Neuronal stem cell (in vitro differentiated cells): ENCODE measurements around the gene C4orf17.

ENCODE experiments used
- DNase-seq: peaks from one replicate; pipeline ENCODE4 v3.0.0-alpha.2; 2013; ENCODE audit warnings: low spot score
- H2AFZ ChIP-seq: one replicate; pipeline ENCODE4 v1.6.1; 2013; ENCODE audit warnings: mild to moderate bottlenecking, low read length, inconsistent platforms
- H2AK5ac ChIP-seq: 2 replicates; pipeline ENCODE4 v1.6.1; 2013; ENCODE audit warnings: low read depth, mild to moderate bottlenecking, inconsistent platforms, low read length, moderate library complexity, mixed read lengths
- H2BK120ac ChIP-seq: 2 replicates; pipeline ENCODE4 v1.6.1; 2013; ENCODE audit warnings: low read depth, mild to moderate bottlenecking, inconsistent platforms, low read length, moderate library complexity, mixed read lengths
- H2BK12ac ChIP-seq: one replicate; pipeline ENCODE4 v1.6.1; 2013; ENCODE audit warnings: low read length, inconsistent platforms
- H2BK15ac ChIP-seq: 2 replicates; pipeline ENCODE4 v1.6.1; 2013; ENCODE audit warnings: mild to moderate bottlenecking, low read length, inconsistent platforms, mixed read lengths
- H2BK5ac ChIP-seq: one replicate; pipeline ENCODE4 v1.6.1; 2013; ENCODE audit warnings: inconsistent platforms, mild to moderate bottlenecking, low read length, moderate library complexity
- H3K14ac ChIP-seq: one replicate; pipeline ENCODE4 v1.6.1; 2013; ENCODE audit warnings: low read length, inconsistent platforms
- H3K18ac ChIP-seq: 2 replicates; pipeline ENCODE4 v1.6.1; 2013; ENCODE audit warnings: low read length, inconsistent platforms
- H3K23ac ChIP-seq: 2 replicates; pipeline ENCODE4 v1.6.1; 2013; ENCODE audit warnings: low read depth, mild to moderate bottlenecking, mixed read lengths, low read length, inconsistent platforms; ENCODE audit not compliant: poor library complexity
- H3K27ac ChIP-seq: replicated peaks from 3 replicates; pipeline ENCODE4 v1.5.1; 2013; ENCODE audit warnings: low read length, inconsistent platforms
- H3K27me3 ChIP-seq, 3 experiments: 2 replicates each; pipeline ENCODE4 v1.6.1; 2013; ENCODE audit warnings: low read length in 3 of 3, mild to moderate bottlenecking in 2 of 3, inconsistent platforms in 1 of 3, low read depth in 1 of 3, mixed read lengths in 1 of 3, moderate library complexity in 1 of 3; ENCODE audit not compliant: control insufficient read depth in 3 of 3, insufficient read depth in 3 of 3
- H3K36me3 ChIP-seq, 2 donors: replicated peaks in 1 of 2; 2 replicates each; pipeline ENCODE4 v1.6.1; 2013; ENCODE audit warnings: low read length in 2 of 2; ENCODE audit not compliant: control insufficient read depth in 2 of 2, insufficient read depth in 2 of 2
- H3K4ac ChIP-seq: 2 replicates; pipeline ENCODE4 v1.6.1; 2013; ENCODE audit warnings: inconsistent platforms, mild to moderate bottlenecking, low read length, moderate library complexity
- H3K4me1 ChIP-seq, 2 donors: 1 replicate in 1 of 2; 2 replicates in 1 of 2; pipeline ENCODE4 v1.6.1; 2013; ENCODE audit warnings: low read length in 2 of 2, low read depth in 1 of 2; ENCODE audit not compliant: control insufficient read depth in 2 of 2, insufficient read depth in 1 of 2
- H3K4me2 ChIP-seq: one replicate; pipeline ENCODE4 v1.6.1; 2013; ENCODE audit warnings: mild to moderate bottlenecking, low read length, inconsistent platforms; ENCODE audit not compliant: insufficient read depth, poor library complexity, severe bottlenecking
- H3K4me3 ChIP-seq, 2 donors: 2 replicates each; pipeline ENCODE4 v1.5.1; 2013; ENCODE audit warnings: low read length in 2 of 2, mild to moderate bottlenecking in 2 of 2, inconsistent platforms in 1 of 2, moderate library complexity in 1 of 2
- H3K79me1 ChIP-seq: one replicate; pipeline ENCODE4 v1.6.1; 2013; ENCODE audit warnings: low read depth, mild to moderate bottlenecking, inconsistent platforms, low read length, moderate library complexity
- H3K9ac ChIP-seq: one replicate; pipeline ENCODE4 v1.6.1; 2013; ENCODE audit warnings: mild to moderate bottlenecking, low read depth, low read length, inconsistent platforms; ENCODE audit not compliant: poor library complexity
- H3K9me3 ChIP-seq, 2 donors: replicated peaks in 1 of 2; 2 replicates each; pipeline versions ENCODE3 to v1.6.1; 2013; ENCODE audit warnings: low read length in 2 of 2, mild to moderate bottlenecking in 2 of 2, inconsistent platforms in 1 of 2, low read depth in 1 of 2, mixed read lengths in 1 of 2, moderate library complexity in 1 of 2; ENCODE audit not compliant: control insufficient read depth in 2 of 2, insufficient read depth in 1 of 2
- H4K8ac ChIP-seq: one replicate; pipeline ENCODE4 v1.6.1; 2013; ENCODE audit warnings: low read depth, mild to moderate bottlenecking, inconsistent platforms, low read length, moderate library complexity
- H4K91ac ChIP-seq: one replicate; pipeline ENCODE4 v1.6.1; 2013; ENCODE audit warnings: low read length, low read depth, mild to moderate bottlenecking, inconsistent platforms; ENCODE audit not compliant: poor library complexity
- WGBS, 2 donors: extraction: QIAGEN DNeasy Blood & Tissue Kit; methylation state at CpG; one replicate each; pipeline ENCODE4 v1.1.7; 2013; ENCODE audit warnings: missing lambda C conversion rate in 2 of 2, mixed read lengths in 1 of 2; ENCODE audit not compliant: insufficient read length in 2 of 2, insufficient replicate concordance in 1 of 2; ENCODE audit errors: extremely low coverage in 2 of 2; 5-methylcytosine and 5-hydroxymethylcytosine counted together

The C4orf17 gene

DNA sequence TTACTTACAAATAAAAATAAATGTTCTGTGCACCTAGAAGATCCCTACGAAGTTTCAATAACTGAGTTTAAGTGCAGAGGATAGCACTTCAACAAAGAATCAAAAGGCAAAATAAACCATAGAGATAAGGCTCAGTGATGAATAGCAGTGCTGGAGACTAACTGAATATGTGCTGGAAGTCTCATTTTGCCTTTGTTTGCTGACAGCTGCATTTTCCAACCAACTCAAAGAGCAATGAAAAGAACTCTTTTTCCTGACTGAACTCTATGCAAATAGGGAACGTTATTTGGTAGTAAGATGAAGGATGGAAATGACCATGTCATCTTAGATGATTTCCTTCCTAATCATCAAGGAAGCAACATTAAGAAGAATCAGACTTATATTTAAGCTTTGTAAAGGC, 42.9 kb upstream of the C4orf17 start:
- H2AK5ac ChIP-seq = no peak overlapping the region
- H3K23ac ChIP-seq = no peak overlapping the region
- peaks cover 0 to 12% of the 10 kb centered on the region in 2 donors for H3K4me1 ChIP-seq

DNA sequence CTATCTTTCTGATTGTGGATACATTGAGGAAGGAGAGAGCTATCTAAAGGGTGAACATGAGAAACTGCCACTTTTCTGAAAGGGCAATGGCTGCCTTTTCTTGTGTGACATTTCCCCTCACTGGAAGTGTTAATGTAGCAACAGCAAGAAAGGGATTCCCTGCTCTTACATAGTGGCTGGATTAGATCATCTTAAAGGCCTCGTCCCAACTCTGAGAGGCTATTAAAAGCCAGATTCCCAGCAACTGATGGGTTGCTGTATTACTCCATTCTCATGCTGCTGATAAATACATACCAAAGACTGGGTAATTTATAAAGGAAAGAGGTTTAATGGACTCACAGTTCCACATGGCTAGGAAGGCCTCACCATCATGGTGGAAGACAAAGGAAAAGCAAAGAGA, 41.9 kb upstream of the C4orf17 start:
- no peak overlapping the region for H3K4me3 ChIP-seq
- DNase-seq = no peak

More for the DNA sequence above, 42.9 kb upstream of the C4orf17 start:
- Histone ChIP-seq H2AFZ (peak overlapping the region; percentile 86), H3K4me2 (no peak overlapping the region), H2BK5ac (no peak overlapping the region), H3K27ac (no peak overlapping the region), H3K79me1 (no peaks in the 10 kb centered on the region), H3K9me3 (no peaks in the 10 kb centered on the region), H4K91ac (no peak overlapping the region), H3K36me3 (no peaks in the 10 kb centered on the region), H3K4me3 (no peak overlapping the region), H2BK12ac (no peak overlapping the region), H2BK15ac (no peak overlapping the region), H4K8ac (no peak overlapping the region), H3K18ac (no peak overlapping the region), H3K27me3 (no peaks in the 10 kb centered on the region), H3K9ac (no peak overlapping the region), H2BK120ac (no peak overlapping the region), H3K14ac (no peak overlapping the region), H3K4ac (no peak overlapping the region)
- no peak for DNase-seq
- no CpG with 5 or more reads among the region's 2 CpGs for WGBS, 2 donors

DNA sequence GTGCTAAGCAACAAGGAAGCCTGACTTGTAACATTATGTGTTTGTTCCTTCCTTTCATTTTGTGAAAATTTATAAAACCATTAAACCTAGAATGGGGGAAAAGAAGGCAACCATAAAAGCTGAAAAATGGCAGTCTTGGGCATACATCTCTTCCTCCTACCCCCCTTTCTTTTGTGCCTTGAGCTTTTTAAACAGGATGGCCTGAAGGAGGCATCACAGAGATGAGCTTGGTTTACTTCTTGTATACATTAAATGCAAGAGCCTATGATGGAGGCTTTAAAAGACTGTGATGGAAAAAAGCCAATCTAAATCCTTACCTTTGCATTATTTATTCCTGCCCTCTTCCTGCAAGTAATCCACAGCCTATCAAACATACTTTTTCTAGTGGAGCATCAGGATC, 39.5 kb upstream of the C4orf17 start:
- no peak overlapping the region for H3K4ac ChIP-seq
- no peak overlapping the region for H2BK15ac ChIP-seq
- no peaks in the 10 kb centered on the region for H3K27me3 ChIP-seq
- H2AFZ ChIP-seq = no peak overlapping the region
- H2BK12ac ChIP-seq = no peak overlapping the region
- H3K36me3 ChIP-seq = no peaks in the 10 kb centered on the region
- H2AK5ac ChIP-seq = no peak overlapping the region
- H3K18ac ChIP-seq = no peak overlapping the region
- no peak overlapping the region for H2BK5ac ChIP-seq
- H4K91ac ChIP-seq = no peak overlapping the region
- no peak overlapping the region for H3K27ac ChIP-seq
- peaks cover 0 to 15% of the 10 kb centered on the region in 2 donors for H3K4me1 ChIP-seq
- H2BK120ac ChIP-seq = no peak overlapping the region
- no peaks in the 10 kb centered on the region for H3K9me3 ChIP-seq
- no peak overlapping the region for H3K23ac ChIP-seq
- H3K4me3 ChIP-seq = no peak overlapping the region
- H3K79me1 ChIP-seq = no peaks in the 10 kb centered on the region
- no peak overlapping the region for H3K9ac ChIP-seq
- no peak overlapping the region for H3K4me2 ChIP-seq
- no peak overlapping the region for H4K8ac ChIP-seq
- no peak for DNase-seq
- no peak overlapping the region for H3K14ac ChIP-seq

More for the DNA sequence above, 41.9 kb upstream of the C4orf17 start:
- WGBS, 2 donors = no CpG with 5 or more reads among the region's 1 CpG
- Histone ChIP-seq H3K79me1 (no peaks in the 10 kb centered on the region), H2BK12ac (no peak overlapping the region), H3K4me1 (peaks cover 0 to 15% of the 10 kb centered on the region in 2 donors), H3K14ac (no peak overlapping the region), H2AFZ (peak overlapping the region; percentile 86), H3K27me3 (no peaks in the 10 kb centered on the region), H3K9me3 (no peaks in the 10 kb centered on the region), H2AK5ac (no peak overlapping the region), H3K36me3 (no peaks in the 10 kb centered on the region), H4K8ac (no peak overlapping the region), H3K4me2 (no peak overlapping the region), H2BK15ac (no peak overlapping the region), H3K4ac (no peak overlapping the region), H3K18ac (no peak overlapping the region), H4K91ac (no peak overlapping the region), H3K9ac (no peak overlapping the region), H3K23ac (no peak overlapping the region), H2BK5ac (no peak overlapping the region), H2BK120ac (no peak overlapping the region), H3K27ac (no peak overlapping the region)

DNA sequence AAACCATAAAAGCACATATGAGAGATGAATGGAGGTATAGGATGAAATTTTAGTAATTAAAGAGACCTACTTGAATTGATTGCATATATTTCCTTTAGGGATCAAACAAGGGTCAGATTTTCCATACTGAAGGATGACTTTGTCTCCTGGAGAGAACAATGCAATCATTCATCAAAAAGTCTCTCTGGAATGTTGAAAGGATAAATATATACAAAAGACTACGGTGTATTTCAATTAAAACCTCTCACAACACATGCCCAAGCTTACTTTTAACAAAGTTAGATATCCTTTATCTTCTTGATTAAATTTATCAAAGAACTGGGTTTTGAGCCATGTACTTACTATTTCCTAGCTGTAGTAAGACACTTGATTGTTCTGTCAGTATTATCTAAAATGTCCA, 38.9 kb upstream of the C4orf17 start:
- no peak overlapping the region for H4K91ac ChIP-seq
- no CpG with 5 or more reads among the region's 1 CpG for WGBS, 2 donors
- no peak overlapping the region for H3K4me2 ChIP-seq
- no peak overlapping the region for H2AFZ ChIP-seq
- H3K9me3 ChIP-seq = no peaks in the 10 kb centered on the region
- H3K23ac ChIP-seq = no peak overlapping the region
- no peak overlapping the region for H2BK5ac ChIP-seq
- no peak overlapping the region for H2BK15ac ChIP-seq
- H2AK5ac ChIP-seq = no peak overlapping the region
- peaks cover 0 to 15% of the 10 kb centered on the region in 2 donors for H3K4me1 ChIP-seq
- H4K8ac ChIP-seq = no peak overlapping the region
- no peaks in the 10 kb centered on the region for H3K36me3 ChIP-seq
- no peaks in the 10 kb centered on the region for H3K27me3 ChIP-seq
- no peak overlapping the region for H2BK120ac ChIP-seq
- H2BK12ac ChIP-seq = no peak overlapping the region
- H3K14ac ChIP-seq = no peak overlapping the region
- no peak overlapping the region for H3K27ac ChIP-seq
- H3K4ac ChIP-seq = no peak overlapping the region
- no peak overlapping the region for H3K18ac ChIP-seq
- H3K79me1 ChIP-seq = no peaks in the 10 kb centered on the region
- no peak for DNase-seq
- no peak overlapping the region for H3K4me3 ChIP-seq
- H3K9ac ChIP-seq = no peak overlapping the region
